Measurements from ENCODE around the gene PAM. TPM values are rescaled to one million over a fixed set of nuclear protein-coding genes. Genes with fewer than 3 reads are reported as not detected.

PAM gene
- total and polyA plus RNA-seq, 2 of the 8 experiments (the other 6 are each of a cell fraction or from before 2014, with no cell fraction given), result 30.4 to 67.8 TPM

DNA sequence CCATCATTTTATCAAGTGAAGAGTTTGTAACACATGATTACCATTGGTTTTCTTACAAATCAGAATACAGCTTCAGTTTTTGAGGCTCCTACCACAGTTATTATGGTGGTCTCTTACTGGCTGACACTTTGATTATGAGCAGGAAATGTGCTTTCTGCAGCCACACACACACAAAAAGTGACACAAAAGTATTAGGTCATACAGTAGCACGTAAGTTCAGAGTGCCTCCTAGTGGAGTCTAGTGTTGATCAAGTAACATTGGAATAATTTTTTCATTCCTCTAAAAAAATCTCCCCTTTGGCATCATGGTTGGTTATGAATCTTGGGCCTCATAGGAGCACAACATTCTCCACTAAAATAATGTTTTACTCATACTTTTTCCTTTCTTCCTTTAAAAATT is 37.6 kb downstream of the PAM start (continued):
- no peak for TF ChIP-seq HDAC2 (IDR thresholded peaks at IDR 0.05; ENCODE audit: borderline replicate concordance in 1 of 2, low read depth in 2 of 2, low read length in 2 of 2)
- no peak for TF ChIP-seq CHD2 (IDR thresholded peaks at IDR 0.05; ENCODE audit: low read length)
- no peak for TF ChIP-seq TAF1 (IDR thresholded peaks at IDR 0.05; ENCODE audit: low read depth, low read length)
- TF ChIP-seq NRF1 (IDR thresholded peaks at IDR 0.05; ENCODE audit: low read depth, low read length), result no peak
- no peak for TF ChIP-seq GABPA (IDR thresholded peaks at IDR 0.05; ENCODE audit: borderline replicate concordance, insufficient read depth, low read length)

Data from H1 (cell line).